IPS-NIHi11 (cell line): ENCODE results near the gene TAOK2.

Experiments
- DNase-seq: peaks from one replicate; pipeline ENCODE4 v3.0.0; 2012; ENCODE audit warnings: mixed read lengths, low spot score

The TAOK2 gene

DNA sequence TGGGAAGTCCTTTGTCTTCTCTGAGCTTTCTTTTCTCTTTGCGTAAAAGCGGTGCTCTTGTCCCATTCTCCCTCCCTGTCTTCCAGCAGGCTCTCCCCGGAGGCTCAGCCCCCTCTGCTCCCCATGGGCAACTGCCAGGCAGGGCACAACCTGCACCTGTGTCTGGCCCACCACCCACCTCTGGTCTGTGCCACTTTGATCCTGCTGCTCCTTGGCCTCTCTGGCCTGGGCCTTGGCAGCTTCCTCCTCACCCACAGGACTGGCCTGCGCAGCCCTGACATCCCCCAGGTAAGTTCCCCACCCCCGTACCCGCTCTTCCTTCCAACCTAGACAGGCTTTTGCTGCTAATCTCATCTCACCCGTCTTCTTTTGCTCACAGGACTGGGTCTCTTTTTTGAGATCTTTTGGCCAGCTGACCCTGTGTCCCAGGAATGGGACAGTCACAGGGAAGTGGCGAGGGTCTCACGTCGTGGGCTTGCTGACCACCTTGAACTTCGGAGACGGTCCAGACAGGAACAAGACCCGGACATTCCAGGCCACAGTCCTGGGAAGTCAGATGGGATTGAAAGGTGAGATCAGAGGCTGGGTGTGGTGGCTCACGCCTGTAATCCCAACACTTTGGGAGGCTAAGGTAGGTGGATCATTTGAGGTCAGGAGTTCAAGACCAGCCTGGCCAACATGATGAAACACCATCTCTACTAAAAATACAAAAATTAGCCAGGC, 10.5 kb upstream of the TAOK2 start:
- no peak for DNase-seq

DNA sequence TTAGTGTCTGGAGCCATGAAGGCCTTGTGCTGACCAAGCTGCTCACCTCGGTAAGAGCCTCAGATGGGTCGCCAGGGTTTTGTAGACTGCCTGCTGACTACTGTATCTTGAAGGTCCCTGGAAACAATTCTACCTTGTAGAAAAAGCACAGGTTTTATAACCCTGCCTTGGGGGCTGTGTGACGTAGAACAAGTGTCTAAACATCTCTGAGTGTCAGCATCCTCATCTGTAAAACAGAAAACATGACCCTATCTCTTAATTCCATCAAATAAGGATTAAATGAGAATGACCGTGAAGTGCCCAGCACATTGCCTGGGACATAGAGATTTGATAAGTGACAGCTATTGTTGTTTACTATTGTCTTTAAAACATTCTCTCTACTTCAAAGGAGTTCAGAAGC, 5.5 kb upstream of the TAOK2 start:
- no peak for DNase-seq

DNA sequence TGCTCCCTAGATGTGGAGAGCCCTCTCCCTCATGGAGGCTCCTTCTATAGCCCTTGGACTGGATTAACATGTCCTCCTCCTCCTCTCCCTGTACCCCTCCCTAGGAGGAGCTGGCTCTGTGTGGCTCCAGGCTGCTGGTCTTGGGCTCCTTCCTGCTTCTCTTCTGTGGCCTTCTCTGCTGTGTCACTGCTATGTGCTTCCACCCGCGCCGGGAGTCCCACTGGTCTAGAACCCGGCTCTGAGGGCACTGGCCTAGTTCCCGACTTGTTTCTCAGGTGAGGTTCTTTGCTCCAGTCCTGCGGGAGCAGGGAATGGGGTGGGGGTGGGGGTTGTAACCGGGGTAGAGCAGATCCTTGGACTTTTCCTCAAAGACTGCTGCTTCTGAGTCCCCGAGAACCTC, 2.4 kb upstream of the TAOK2 start:
- DNase-seq: no peak

DNA sequence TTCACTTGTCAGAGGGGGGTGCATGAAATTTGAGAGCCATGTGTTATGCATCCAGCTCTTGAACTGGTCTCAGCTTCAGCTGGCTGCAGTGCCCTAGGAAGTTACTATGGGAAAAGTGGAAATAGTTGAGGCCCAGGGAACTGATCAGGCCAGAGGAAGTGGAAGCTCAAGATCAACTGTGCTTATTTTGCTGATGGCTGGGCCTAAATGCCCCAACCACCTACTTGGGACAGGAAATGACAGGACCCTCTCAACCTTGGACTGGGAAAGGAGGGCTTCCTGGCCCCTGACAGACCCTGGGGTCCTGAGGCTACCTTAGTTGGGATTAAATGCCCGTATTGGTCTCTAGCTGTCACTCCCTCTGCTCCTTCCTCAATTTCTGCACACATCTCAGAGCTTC, 1.2 kb upstream of the TAOK2 start:
- DNase-seq: no peak

DNA sequence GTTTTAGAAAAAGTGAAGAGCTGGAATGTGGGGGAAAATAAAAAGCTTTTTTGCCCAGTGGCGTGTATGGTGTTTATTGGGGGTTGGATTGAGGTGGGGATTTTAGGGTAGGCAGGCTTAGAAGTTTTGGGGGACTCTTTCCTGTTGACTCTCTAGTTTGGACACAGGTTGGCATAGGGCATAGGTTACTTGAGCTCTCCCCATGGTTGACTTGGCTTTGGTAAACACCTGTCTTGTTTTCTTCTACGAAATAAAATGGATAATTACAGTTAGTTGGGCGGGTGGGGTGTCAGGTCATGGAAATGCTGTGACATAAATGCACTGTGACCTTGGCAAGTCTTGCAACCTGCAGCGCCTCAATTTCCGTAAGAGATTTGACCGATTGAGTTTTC, 680 bp upstream of the TAOK2 start:
- no peak for DNase-seq

DNA sequence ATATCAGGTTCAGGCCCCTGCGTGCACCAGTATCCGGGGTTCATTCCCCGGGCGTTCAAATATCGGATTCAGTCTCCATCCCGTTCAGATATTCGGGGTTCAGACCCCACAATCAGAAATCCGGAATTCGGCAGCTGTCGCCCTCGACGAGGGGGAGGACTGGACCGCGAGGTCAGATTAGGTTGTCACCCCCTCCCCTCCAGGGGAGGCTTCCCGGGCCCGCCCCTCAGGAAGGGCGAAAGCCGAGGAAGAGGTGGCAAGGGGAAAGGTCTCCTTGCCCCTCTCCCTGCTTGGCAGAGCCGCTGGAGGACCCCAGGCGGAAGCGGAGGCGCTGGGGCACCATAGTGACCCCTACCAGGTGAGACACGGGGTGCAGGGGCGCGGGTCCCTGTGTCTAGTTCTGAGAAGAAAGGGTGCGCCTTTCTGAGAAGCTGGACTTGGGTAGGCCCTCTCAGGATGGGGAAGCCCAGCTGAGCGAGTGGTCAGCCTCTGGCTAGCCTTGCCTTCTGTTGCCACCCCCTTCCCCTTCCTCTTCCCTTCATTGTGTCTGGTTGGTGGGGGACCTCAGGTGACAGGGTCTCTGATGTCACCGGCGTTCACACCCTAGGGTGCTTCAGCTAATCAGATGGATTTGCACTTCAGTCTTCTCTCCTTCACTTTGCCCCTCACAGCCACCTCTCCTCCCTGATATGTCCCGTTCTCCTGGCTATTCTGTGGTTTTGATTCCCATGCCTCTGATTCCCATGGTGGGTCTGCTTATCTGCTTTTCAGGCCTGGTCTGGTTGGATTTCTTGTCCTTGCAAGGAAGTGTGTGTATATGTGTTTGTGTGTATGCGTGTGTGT, 844 bp downstream of the TAOK2 start:
- DNase-seq: peak; percentile 63

DNA sequence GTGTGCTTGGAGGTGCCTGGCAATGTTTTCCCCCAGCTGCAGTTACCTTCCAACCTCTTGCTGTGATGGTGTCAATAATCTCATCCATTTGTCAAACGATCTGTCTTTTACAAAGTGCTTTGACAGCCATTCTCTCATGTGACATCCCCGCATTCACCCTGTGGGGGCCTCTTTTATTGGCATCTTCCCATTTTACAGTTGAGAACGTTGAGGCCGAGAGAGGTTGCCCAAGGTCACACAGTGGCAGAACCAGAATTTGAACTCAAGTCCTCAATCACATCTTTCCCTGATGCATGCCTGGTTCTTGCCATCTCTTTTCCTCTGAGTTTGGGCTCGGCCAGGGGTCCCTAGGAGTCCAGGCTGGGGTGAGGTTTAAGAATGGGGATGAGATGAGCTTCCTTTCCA, 1.5 kb downstream of the TAOK2 start:
- no peak for DNase-seq

DNA sequence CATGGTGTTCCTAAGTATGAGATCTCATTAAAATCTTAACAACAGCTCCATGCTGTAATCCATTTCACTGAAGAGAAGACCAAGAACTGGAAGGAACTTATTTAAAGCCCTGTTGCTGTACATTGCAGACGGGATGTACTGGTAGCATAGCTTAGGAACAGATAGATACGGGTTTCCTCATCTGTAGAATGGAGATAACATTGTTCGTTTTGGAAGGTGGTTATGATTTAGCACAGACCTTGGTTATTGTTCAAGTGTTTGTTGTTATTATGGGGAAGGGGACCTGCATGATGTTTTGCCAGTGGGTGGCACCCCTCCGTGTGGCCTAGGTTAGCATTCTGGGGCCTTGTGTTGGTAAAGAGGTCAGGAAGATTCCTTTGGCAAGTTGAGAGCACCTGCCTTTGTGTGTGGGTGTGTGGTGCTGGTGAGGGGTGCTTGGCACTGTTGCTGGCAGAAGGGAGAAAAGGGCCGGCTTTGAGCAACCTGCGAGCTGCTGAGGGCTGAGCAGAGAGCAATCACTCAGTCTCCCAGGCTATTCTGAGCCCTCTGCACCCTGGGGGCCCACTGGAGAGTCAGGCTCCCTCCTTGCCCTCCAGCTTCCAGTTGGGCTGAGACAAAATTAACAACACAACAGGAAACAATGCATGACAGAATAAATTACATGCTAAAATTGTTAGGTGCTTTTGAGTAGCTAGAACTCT, 2.3 kb downstream of the TAOK2 start:
- no peak for DNase-seq

DNA sequence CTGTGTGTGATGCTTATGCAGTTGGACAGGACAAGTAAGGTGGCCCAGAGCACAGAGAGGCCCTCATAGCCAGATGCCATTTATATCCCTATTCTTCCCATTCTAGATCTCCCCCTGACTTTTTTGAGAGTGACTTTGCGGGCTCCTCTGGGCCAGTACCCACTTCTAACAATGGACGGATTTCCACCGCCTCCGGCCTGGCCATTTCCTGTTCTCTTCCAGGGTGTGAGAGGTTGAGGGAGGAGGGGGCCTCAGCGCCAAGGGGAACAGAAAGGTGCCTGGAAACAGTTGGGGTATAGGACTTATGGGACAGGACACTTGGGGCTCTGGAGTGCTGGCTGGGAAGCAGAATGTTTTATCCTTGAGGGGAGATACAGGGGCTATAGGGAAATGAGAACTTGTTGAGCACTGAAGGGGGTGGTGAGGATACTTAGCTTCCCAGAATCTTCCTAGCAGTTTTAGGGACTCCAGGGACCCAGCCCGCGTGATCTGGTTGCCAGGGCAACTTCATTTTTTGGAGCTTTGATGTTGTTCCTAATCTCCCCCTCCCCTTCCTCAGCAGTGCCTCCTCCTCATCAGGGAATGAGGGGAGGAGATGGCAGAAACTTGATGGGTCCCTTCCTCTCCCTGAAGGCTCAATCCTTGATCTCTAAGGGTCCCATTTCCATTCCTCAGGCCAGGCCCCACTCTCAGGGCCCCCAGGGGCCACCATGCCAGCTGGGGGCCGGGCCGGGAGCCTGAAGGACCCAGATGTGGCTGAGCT, 3.6 kb downstream of the TAOK2 start:
- no peak for DNase-seq

DNA sequence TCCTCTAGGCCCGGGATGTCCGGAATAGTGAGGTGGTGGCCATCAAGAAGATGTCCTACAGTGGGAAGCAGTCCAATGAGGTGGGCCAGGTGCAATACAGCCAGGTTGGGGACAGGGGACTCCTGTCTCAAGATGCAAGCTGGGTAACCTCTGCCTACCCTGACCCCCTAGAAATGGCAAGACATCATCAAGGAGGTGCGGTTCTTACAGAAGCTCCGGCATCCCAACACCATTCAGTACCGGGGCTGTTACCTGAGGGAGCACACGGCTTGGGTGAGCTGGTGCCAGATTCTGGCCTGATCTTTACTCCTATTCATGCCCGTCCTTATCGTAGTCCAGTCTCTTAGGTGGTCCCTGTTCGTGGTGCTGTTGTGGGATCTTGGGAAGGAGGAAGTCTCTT, 4.4 kb downstream of the TAOK2 start:
- no peak for DNase-seq

DNA sequence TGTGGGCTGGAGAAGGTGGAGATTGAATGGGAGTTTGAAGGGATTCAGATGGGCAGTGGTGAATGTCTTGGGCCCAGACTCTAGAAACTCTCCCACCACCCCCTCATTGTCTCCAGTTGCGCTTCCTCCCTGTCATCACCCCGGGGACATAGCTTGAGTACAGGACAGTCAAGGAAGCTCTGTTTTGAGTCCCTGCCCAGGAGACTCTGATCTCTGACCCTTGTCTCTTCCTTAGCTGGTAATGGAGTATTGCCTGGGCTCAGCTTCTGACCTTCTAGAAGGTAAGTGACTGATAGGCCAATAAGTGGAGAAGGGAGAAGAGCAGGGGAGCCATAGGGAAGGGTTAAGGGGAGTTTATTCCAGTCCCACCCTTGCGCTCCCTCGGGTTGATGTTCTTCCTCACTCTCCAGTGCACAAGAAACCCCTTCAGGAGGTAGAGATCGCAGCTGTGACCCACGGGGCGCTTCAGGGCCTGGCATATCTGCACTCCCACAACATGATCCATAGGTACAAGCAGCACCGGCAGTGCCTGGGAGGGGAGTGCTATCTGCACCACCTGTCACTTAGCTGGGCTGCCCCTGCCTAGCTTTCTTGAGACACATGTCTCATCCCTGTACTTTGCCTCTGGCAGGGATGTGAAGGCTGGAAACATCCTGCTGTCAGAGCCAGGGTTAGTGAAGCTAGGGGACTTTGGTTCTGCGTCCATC, 5.0 kb downstream of the TAOK2 start:
- DNase-seq: no peak

DNA sequence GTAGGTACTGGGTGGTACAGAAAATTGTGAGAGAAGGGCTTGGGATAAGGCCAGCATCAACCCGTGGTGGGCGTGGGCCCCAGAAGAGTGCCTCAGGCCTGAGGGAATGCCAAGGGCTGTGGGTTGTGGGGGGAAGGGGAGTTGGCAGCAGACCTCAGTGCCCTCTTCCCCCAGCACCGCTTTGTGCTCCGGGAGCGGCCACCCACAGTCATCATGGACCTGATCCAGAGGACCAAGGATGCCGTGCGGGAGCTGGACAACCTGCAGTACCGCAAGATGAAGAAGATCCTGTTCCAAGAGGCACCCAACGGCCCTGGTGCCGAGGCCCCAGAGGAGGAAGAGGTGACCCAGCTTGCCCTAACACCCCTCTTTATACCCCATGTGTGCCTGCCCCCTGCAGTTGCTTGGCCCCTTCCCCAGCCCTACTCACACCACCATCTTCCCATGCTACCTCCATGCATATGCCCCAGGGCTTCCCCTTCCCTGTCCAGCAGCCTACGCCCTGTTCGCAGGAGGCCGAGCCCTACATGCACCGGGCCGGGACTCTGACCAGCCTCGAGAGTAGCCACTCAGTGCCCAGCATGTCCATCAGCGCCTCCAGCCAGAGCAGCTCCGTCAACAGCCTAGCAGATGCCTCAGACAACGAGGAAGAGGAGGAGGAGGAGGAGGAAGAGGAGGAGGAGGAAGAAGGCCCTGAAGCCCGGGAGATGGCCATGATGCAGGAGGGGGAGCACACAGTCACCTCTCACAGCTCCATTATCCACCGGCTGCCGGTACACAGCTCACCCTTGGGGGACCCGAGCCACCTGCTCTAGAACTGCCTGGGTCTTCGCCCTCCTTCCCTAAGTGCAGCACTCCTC, 9.1 kb downstream of the TAOK2 start:
- DNase-seq: no peak

DNA sequence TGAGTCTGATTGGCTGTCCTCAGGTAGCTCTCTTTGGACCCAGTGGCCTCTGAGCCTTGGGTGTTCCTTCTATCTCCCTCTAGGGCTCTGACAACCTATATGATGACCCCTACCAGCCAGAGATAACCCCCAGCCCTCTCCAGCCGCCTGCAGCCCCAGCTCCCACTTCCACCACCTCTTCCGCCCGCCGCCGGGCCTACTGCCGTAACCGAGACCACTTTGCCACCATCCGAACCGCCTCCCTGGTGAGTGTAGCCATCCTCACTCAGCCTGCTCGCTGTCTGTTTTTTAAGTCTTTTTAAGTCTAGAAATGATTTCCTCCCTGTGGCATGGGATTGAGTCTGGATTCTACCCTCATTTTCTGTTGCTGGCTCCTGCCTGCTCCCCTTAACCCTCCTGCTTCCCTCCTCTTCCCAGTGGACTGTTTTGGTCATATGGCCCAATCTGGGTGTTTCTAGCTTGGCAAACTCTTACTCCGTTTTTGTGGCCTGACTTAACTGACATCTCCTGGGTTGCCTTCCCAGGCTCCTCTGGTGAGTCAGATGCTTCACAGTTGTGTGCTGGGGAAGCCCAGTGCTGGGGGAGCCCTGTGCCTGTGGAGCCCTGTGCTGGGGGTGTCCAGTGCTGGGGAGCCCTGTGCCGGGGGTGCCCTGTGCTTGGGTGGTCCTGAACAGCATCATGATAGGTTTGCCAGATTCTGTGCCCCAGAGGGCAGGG, 9.9 kb downstream of the TAOK2 start:
- DNase-seq: no peak

DNA sequence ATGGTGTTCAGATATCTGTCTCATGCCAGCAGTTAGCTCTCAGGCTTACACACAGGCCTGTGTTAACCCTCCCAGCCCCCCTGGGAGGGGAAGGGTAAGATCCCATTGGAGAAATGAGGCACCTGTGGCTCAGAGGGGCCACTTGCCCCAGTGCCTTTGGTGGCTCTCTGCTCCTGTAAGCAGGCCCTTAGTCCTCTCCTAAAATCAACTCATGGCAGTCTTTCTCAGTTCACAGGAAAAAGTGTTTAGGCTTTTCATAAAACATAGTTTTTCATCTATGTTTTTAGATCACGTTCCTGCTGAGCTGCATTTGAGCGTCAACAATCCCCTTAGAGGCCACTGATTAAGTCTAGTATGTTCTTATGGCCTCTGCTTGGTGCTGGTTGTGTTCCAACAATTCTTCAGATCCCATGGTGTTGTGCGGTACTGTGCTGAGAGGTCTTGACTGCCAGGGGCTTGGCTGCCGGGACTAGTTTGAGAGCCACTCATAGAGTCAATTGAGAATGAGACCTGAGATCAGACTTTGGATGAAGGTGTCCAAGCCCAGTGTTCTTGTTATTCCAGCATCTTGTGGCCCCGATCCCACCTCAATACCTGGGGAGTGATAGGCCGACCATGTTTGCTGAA, 10.6 kb downstream of the TAOK2 start:
- no peak for DNase-seq

DNA sequence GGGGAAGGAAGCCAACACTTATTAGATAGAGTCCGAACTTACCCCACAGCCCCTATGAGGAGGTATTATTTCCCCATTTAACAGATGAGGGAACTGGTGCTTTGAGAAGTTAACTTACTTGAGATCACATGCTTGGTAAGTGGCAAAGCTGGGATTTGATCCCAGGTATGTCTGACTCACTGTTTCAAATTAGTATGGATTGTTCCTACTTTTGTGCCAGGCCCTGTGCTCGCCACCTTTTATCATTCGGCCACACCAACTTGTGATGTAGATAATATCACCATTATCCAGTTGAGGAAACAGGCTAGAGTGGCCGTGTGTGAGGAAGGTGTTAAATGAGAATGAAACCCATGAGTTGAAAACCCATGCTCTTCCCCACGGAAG, 11.1 kb downstream of the TAOK2 start:
- DNase-seq: no peak

DNA sequence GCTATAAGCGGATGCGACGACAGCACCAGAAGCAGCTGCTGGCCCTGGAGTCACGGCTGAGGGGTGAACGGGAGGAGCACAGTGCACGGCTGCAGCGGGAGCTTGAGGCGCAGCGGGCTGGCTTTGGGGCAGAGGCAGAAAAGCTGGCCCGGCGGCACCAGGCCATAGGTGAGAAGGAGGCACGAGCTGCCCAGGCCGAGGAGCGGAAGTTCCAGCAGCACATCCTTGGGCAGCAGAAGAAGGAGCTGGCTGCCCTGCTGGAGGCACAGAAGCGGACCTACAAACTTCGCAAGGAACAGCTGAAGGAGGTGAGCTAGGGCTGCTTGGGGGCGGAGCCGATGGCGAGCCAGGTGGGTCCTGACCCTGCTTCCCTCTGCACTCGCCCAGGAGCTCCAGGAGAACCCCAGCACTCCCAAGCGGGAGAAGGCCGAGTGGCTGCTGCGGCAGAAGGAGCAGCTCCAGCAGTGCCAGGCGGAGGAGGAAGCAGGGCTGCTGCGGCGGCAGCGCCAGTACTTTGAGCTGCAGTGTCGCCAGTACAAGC, 11.7 kb downstream of the TAOK2 start:
- DNase-seq: no peak

DNA sequence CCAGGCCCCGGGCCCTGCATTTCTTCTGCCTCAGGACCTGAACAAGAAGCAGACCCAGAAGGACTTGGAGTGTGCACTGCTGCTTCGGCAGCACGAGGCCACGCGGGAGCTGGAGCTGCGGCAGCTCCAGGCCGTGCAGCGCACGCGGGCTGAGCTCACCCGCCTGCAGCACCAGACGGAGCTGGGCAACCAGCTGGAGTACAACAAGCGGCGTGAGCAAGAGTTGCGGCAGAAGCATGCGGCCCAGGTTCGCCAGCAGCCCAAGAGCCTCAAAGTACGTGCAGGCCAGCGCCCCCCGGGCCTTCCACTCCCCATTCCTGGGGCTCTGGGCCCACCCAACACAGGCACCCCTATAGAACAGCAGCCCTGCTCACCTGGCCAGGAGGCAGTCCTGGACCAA, 12.6 kb downstream of the TAOK2 start:
- no peak for DNase-seq

DNA sequence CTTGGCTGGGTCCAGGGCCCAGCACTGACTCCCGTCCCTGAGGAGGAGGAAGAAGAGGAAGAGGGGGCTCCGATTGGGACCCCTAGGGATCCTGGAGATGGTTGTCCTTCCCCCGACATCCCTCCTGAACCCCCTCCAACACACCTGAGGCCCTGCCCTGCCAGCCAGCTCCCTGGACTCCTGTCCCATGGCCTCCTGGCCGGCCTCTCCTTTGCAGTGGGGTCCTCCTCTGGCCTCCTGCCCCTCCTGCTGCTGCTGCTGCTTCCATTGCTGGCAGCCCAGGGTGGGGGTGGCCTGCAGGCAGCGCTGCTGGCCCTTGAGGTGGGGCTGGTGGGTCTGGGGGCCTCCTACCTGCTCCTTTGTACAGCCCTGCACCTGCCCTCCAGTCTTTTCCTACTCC, 13.3 kb downstream of the TAOK2 start:
- no peak for DNase-seq

DNA sequence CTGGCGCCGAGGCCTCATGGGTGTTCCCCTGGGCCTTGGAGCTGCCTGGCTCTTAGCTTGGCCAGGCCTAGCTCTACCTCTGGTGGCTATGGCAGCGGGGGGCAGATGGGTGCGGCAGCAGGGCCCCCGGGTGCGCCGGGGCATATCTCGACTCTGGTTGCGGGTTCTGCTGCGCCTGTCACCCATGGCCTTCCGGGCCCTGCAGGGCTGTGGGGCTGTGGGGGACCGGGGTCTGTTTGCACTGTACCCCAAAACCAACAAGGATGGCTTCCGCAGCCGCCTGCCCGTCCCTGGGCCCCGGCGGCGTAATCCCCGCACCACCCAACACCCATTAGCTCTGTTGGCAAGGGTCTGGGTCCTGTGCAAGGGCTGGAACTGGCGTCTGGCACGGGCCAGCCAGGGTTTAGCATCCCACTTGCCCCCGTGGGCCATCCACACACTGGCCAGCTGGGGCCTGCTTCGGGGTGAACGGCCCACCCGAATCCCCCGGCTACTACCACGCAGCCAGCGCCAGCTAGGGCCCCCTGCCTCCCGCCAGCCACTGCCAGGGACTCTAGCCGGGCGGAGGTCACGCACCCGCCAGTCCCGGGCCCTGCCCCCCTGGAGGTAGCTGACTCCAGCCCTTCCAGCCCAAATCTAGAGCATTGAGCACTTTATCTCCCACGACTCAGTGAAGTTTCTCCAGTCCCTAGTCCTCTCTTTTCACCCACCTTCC, 13.9 kb downstream of the TAOK2 start:
- no peak for DNase-seq
